H9 (cell line): ENCODE data around the gene DCAF10. TPM values are rescaled to one million over a fixed set of nuclear protein-coding genes. Genes with fewer than 3 reads are reported as not detected.

ENCODE experiments used
- DNase-seq: peaks from one replicate; pipeline ENCODE4 v3.0.0-alpha.2; 2017
- H2AFZ ChIP-seq: one replicate; pipeline ENCODE4 v1.6.1; 2013; ENCODE audit warnings: mild to moderate bottlenecking, low read length, control low read depth, moderate library complexity
- H2AK5ac ChIP-seq: 2 replicates; pipeline ENCODE4 v1.6.1; 2013; ENCODE audit warnings: low read length, control low read depth, mixed read lengths; ENCODE audit not compliant: insufficient read length
- H2BK120ac ChIP-seq: one replicate; pipeline ENCODE4 v1.6.1; 2013; ENCODE audit warnings: low read depth, mild to moderate bottlenecking, low read length, control low read depth, inconsistent platforms; ENCODE audit not compliant: poor library complexity, severe bottlenecking
- H2BK12ac ChIP-seq: 2 replicates; pipeline ENCODE4 v1.6.1; 2013; ENCODE audit warnings: low read length, control low read depth, mixed read lengths, low read depth; ENCODE audit not compliant: insufficient read length
- H2BK15ac ChIP-seq: 2 replicates; pipeline ENCODE4 v1.6.1; 2013; ENCODE audit warnings: low read depth, low read length, control low read depth
- H2BK20ac ChIP-seq: one replicate; pipeline ENCODE4 v1.6.1; 2013; ENCODE audit warnings: low read depth, mild to moderate bottlenecking, low read length, control low read depth, inconsistent platforms; ENCODE audit not compliant: poor library complexity, severe bottlenecking
- H2BK5ac ChIP-seq: 2 replicates; pipeline ENCODE4 v1.6.1; 2013; ENCODE audit warnings: low read length, control low read depth, mixed read lengths; ENCODE audit not compliant: insufficient read length
- H3K14ac ChIP-seq: 2 replicates; pipeline ENCODE4 v1.6.1; 2013; ENCODE audit warnings: low read length, control low read depth; ENCODE audit not compliant: insufficient read depth
- H3K18ac ChIP-seq: 2 replicates; pipeline ENCODE4 v1.6.1; 2013; ENCODE audit warnings: low read depth, mild to moderate bottlenecking, mixed read lengths, low read length, control low read depth; ENCODE audit not compliant: insufficient read length
- H3K23ac ChIP-seq: 2 replicates; pipeline ENCODE4 v1.6.1; 2013; ENCODE audit warnings: low read length, control low read depth, mixed read lengths, low read depth; ENCODE audit not compliant: insufficient read length
- H3K23me2 ChIP-seq: 2 replicates; pipeline ENCODE4 v1.6.1; 2013; ENCODE audit warnings: low read depth, mild to moderate bottlenecking, mixed read lengths, low read length, control low read depth; ENCODE audit not compliant: insufficient read length, poor library complexity, severe bottlenecking
- H3K27ac ChIP-seq: 2 replicates; pipeline ENCODE4 v1.5.1; 2013; ENCODE audit warnings: low read length, control low read depth, mixed read lengths, low read depth; ENCODE audit not compliant: insufficient read length
- H3K27me3 ChIP-seq: 2 replicates; pipeline ENCODE4 v1.6.1; 2013; ENCODE audit warnings: low read length, control low read depth, inconsistent platforms; ENCODE audit not compliant: insufficient read depth
- H3K4ac ChIP-seq: 2 replicates; pipeline ENCODE4 v1.6.1; 2013; ENCODE audit warnings: low read depth, mild to moderate bottlenecking, control low read depth, inconsistent platforms, low read length, moderate library complexity
- H3K4me1 ChIP-seq: 2 replicates; pipeline ENCODE4 v1.6.1; 2013; ENCODE audit warnings: low read length, control low read depth, inconsistent platforms; ENCODE audit not compliant: insufficient read depth
- H3K4me2 ChIP-seq: 2 replicates; pipeline ENCODE4 v1.6.1; 2013; ENCODE audit warnings: low read length, control low read depth, mixed read lengths; ENCODE audit not compliant: insufficient read length, insufficient read depth
- H3K56ac ChIP-seq: 2 replicates; pipeline ENCODE4 v1.6.1; 2013; ENCODE audit warnings: low read depth, mild to moderate bottlenecking, mixed read lengths, low read length, control low read depth; ENCODE audit not compliant: insufficient read length
- H3K79me1 ChIP-seq: 2 replicates; pipeline ENCODE4 v1.6.1; 2013; ENCODE audit warnings: low read depth, mild to moderate bottlenecking, moderate library complexity, low read length, control low read depth, inconsistent platforms; ENCODE audit not compliant: insufficient read depth, poor library complexity, severe bottlenecking
- H3K79me2 ChIP-seq: 2 replicates; pipeline ENCODE4 v1.6.1; 2013; ENCODE audit warnings: low read length, control low read depth, inconsistent platforms; ENCODE audit not compliant: insufficient read depth
- H3K9ac ChIP-seq: 2 replicates; pipeline ENCODE4 v1.6.1; 2013; ENCODE audit warnings: low read length, control low read depth, mixed read lengths; ENCODE audit not compliant: insufficient read length; ENCODE audit errors: extremely low read depth
- H3K9me3 ChIP-seq: one replicate; pipeline ENCODE4 v1.6.1; 2013; ENCODE audit warnings: low read depth, low read length, inconsistent platforms; ENCODE audit not compliant: control insufficient read depth
- H3T11ph ChIP-seq: one replicate; pipeline ENCODE4 v1.6.1; 2013; ENCODE audit warnings: mild to moderate bottlenecking, low read length, control low read depth, inconsistent platforms
- H4K20me1 ChIP-seq: one replicate; pipeline ENCODE4 v1.6.1; 2013; ENCODE audit not compliant: control insufficient read depth, insufficient read length, insufficient read depth
- H4K5ac ChIP-seq: 2 replicates; pipeline ENCODE4 v1.6.1; 2013; ENCODE audit warnings: low read depth, mild to moderate bottlenecking, mixed read lengths, low read length, control low read depth; ENCODE audit not compliant: insufficient read length
- H4K8ac ChIP-seq: replicated peaks from 2 replicates; pipeline ENCODE4 v1.6.1; 2013; ENCODE audit warnings: low read length, control low read depth, mixed read lengths, low read depth; ENCODE audit not compliant: insufficient read length
- H4K91ac ChIP-seq: 2 replicates; pipeline ENCODE4 v1.6.1; 2013; ENCODE audit warnings: low read depth, mild to moderate bottlenecking, moderate library complexity, mixed read lengths, low read length, control low read depth; ENCODE audit not compliant: insufficient read length
- H3K27ac Mint-ChIP-seq, 3 experiments: 2 replicates in 2 of 3; 3 replicates in 1 of 3; pipeline ENCODE4 v1.8.0; 2020 to 2021; ENCODE audit warnings: mixed read lengths in 3 of 3, mild to moderate bottlenecking in 1 of 3, moderate library complexity in 1 of 3
- H3K27me3 Mint-ChIP-seq: 2 replicates; pipeline ENCODE4 v1.8.0; 2021; ENCODE audit warnings: low read depth, mild to moderate bottlenecking, moderate library complexity, mixed read lengths
- H3K36me3 Mint-ChIP-seq, 3 experiments: 2 replicates in 2 of 3; 3 replicates in 1 of 3; pipeline ENCODE4 v1.8.0; 2020 to 2021; ENCODE audit warnings: low read depth in 3 of 3, mixed read lengths in 3 of 3; ENCODE audit not compliant: insufficient read depth in 1 of 3
- H3K4me1 Mint-ChIP-seq, 2 experiments: 2 replicates each; pipeline ENCODE4 v1.8.0; 2020; ENCODE audit warnings: mixed read lengths in 2 of 2
- H3K4me3 Mint-ChIP-seq, 2 experiments: 2 replicates in 1 of 2; 3 replicates in 1 of 2; pipeline ENCODE4 v1.8.0; 2020 to 2021; ENCODE audit warnings: mild to moderate bottlenecking in 2 of 2, mixed read lengths in 2 of 2, moderate library complexity in 1 of 2
- H3K9me3 Mint-ChIP-seq, 2 experiments: 2 replicates in 1 of 2; 3 replicates in 1 of 2; pipeline ENCODE4 v1.8.0; 2020; ENCODE audit warnings: mild to moderate bottlenecking in 2 of 2, mixed read lengths in 2 of 2, moderate library complexity in 1 of 2
- WGBS: extraction: QIAGEN DNeasy Blood & Tissue Kit; methylation state at CpG from one replicate; pipeline ENCODE4 v1.1.7; 2013; ENCODE audit warnings: missing lambda C conversion rate, low lambda C conversion rate, mixed read lengths; ENCODE audit not compliant: insufficient read length; ENCODE audit errors: extremely low coverage; 5-methylcytosine and 5-hydroxymethylcytosine counted together
- total RNA-seq: library from RNA; stranded (reverse); gene quantifications from 2 replicates; pipeline ENCODE4 v1.2.1, GENCODE V29; 2021
- TF ChIP-seq, protein P1 (sequence below): fragments of 200-600 bp; sonication (generic); conservative IDR thresholded peaks from 3 replicates; pipeline ENCODE4 v1.8.0; 2021; ENCODE audit warnings: antibody characterized with exemption, mild to moderate bottlenecking

Gene DCAF10
- total RNA-seq, 1 experiment from 2014 or later: 13.4 TPM

DNA sequence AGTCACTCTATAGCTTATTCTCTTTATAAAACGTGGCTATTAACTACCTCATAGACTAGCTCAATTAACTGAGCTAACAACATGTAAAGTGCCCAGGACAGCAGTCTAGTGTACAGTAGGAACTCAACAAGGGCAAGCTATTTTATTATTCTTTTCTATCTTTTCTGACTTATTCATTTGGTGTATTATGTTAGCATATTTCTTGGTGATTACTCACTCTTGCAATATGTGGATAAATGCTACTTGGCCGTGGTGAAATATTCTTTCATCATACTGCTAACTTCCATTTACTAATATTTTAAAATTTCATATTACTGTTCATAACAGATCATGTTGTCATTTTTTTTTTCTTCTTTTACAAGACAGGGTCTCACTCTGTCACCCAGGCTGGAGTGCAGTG lies 98.4 kb downstream of the DCAF10 start:
- Histone ChIP-seq H3K4me2 (no peak overlapping the region), H4K91ac (no peak overlapping the region), H3K14ac (no peak overlapping the region), H4K5ac (no peak overlapping the region), H3T11ph (no peak overlapping the region), H3K9me3 (no peaks in the 10 kb centered on the region), H2AFZ (no peak overlapping the region), H2BK20ac (no peak overlapping the region), H3K4me1 (no peaks in the 10 kb centered on the region), H2BK12ac (no peak overlapping the region), H4K20me1 (no peaks in the 10 kb centered on the region), H3K56ac (no peak overlapping the region), H3K27me3 (no peaks in the 10 kb centered on the region), H3K4ac (no peak overlapping the region), H2BK120ac (no peak overlapping the region), H3K79me2 (no peaks in the 10 kb centered on the region; the same call in 1 of the 2 replicates), H3K9ac (no peak overlapping the region), H3K23me2 (peaks cover 5% of the 10 kb centered on the region), H2AK5ac (no peak overlapping the region), H3K23ac (no peak overlapping the region), H3K18ac (no peak overlapping the region), H2BK5ac (no peak overlapping the region), H3K79me1 (no peaks in the 10 kb centered on the region), H3K27ac (no peak overlapping the region), H4K8ac (no peak overlapping the region), H2BK15ac (no peak overlapping the region)
- peaks cover 6 to 8% of the 10 kb centered on the region in 2 experiments for H3K4me1 Mint-ChIP-seq
- DNase-seq: no peak
- H3K36me3 Mint-ChIP-seq: peaks cover 16 to 36% (median 36%) of the 10 kb centered on the region in 3 experiments; a peak in 6 of 7 replicates
- H3K27me3 Mint-ChIP-seq: no peaks in the 10 kb centered on the region
- no peaks in the 10 kb centered on the region for H3K9me3 Mint-ChIP-seq
- TF ChIP-seq, protein P1, sequence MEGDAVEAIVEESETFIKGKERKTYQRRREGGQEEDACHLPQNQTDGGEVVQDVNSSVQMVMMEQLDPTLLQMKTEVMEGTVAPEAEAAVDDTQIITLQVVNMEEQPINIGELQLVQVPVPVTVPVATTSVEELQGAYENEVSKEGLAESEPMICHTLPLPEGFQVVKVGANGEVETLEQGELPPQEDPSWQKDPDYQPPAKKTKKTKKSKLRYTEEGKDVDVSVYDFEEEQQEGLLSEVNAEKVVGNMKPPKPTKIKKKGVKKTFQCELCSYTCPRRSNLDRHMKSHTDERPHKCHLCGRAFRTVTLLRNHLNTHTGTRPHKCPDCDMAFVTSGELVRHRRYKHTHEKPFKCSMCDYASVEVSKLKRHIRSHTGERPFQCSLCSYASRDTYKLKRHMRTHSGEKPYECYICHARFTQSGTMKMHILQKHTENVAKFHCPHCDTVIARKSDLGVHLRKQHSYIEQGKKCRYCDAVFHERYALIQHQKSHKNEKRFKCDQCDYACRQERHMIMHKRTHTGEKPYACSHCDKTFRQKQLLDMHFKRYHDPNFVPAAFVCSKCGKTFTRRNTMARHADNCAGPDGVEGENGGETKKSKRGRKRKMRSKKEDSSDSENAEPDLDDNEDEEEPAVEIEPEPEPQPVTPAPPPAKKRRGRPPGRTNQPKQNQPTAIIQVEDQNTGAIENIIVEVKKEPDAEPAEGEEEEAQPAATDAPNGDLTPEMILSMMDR: no peak
- WGBS: no CpG with 5 or more reads among the region's 2 CpGs
- H3K27ac Mint-ChIP-seq: no peak overlapping the region
- H3K4me3 Mint-ChIP-seq: no peak overlapping the region
